Mucosa of stomach (tissue), 1 donor: Measurements from ENCODE around the gene GLI3.

ENCODE experiments used
- H3K27me3 ChIP-seq: one replicate; pipeline ENCODE4 v1.7.0; 2013; ENCODE audit warnings: mild to moderate bottlenecking, low read length; ENCODE audit not compliant: control insufficient read depth, insufficient read depth
- H3K36me3 ChIP-seq: one replicate; pipeline ENCODE4 v1.7.0; 2013; ENCODE audit warnings: low read length; ENCODE audit not compliant: control insufficient read depth, insufficient read depth
- H3K4me1 ChIP-seq: one replicate; pipeline ENCODE4 v1.7.0; 2013; ENCODE audit warnings: mild to moderate bottlenecking, low read length; ENCODE audit not compliant: control insufficient read depth, insufficient read depth
- H3K4me3 ChIP-seq: one replicate; pipeline ENCODE4 v1.7.0; 2013; ENCODE audit warnings: low read length
- H3K9ac ChIP-seq: one replicate; pipeline ENCODE4 v1.7.0; 2013; ENCODE audit warnings: mild to moderate bottlenecking, low read length, moderate library complexity
- H3K9me3 ChIP-seq: one replicate; pipeline ENCODE4 v1.7.0; 2013; ENCODE audit warnings: mild to moderate bottlenecking, low read length, moderate library complexity; ENCODE audit not compliant: control insufficient read depth
- donor health status: Pancreatic carcinoma.

The GLI3 gene

GRCh38 chr7:42091461-42092291 lies 145.3 kb downstream of the GLI3 start:
- Histone ChIP-seq H3K9me3 (no peaks in the 10 kb centered on the region), H3K9ac (no peak overlapping the region), H3K27me3 (peaks cover 11% of the 10 kb centered on the region), H3K4me1 (peaks cover 13% of the 10 kb centered on the region), H3K36me3 (no peaks in the 10 kb centered on the region), H3K4me3 (no peak overlapping the region)

- peaks cover 15% of the 10 kb centered on the region for H3K27me3 ChIP-seq
- no peak overlapping the region for H3K9ac ChIP-seq
- peaks cover 13% of the 10 kb centered on the region for H3K4me1 ChIP-seq
- no peaks in the 10 kb centered on the region for H3K36me3 ChIP-seq
- no peaks in the 10 kb centered on the region for H3K9me3 ChIP-seq
- no peak overlapping the region for H3K4me3 ChIP-seq
These were observed 146.2 kb downstream of the GLI3 start for GRCh38 chr7:42090806-42091205.

GRCh38 chr7:42090056-42090455 lies 147.0 kb downstream of the GLI3 start:
- Histone ChIP-seq H3K27me3 (peaks cover 15% of the 10 kb centered on the region), H3K9me3 (no peaks in the 10 kb centered on the region), H3K36me3 (no peaks in the 10 kb centered on the region), H3K4me1 (peaks cover 13% of the 10 kb centered on the region), H3K4me3 (no peak overlapping the region), H3K9ac (no peak overlapping the region)

GRCh38 chr7:42087616-42088015 lies 149.4 kb downstream of the GLI3 start:
- Histone ChIP-seq H3K36me3 (no peaks in the 10 kb centered on the region), H3K9ac (no peak overlapping the region), H3K4me1 (peaks cover 13% of the 10 kb centered on the region), H3K9me3 (no peaks in the 10 kb centered on the region), H3K4me3 (no peak overlapping the region), H3K27me3 (peaks cover 15% of the 10 kb centered on the region)

- H3K36me3 ChIP-seq = no peaks in the 10 kb centered on the region
- H3K9ac ChIP-seq = no peak overlapping the region
These were observed 151.5 kb downstream of the GLI3 start for GRCh38 chr7:42085531-42085930.

GRCh38 chr7:42084263-42084662 lies 152.7 kb downstream of the GLI3 start:
- no peaks in the 10 kb centered on the region for H3K9me3 ChIP-seq
- no peaks in the 10 kb centered on the region for H3K4me1 ChIP-seq
- H3K9ac ChIP-seq = no peak overlapping the region
- H3K36me3 ChIP-seq = no peaks in the 10 kb centered on the region
- no peak overlapping the region for H3K4me3 ChIP-seq
- peaks cover 10% of the 10 kb centered on the region for H3K27me3 ChIP-seq

More at GRCh38 chr7:42085531-42085930, 151.5 kb downstream of the GLI3 start:
- Histone ChIP-seq H3K4me1 (no peaks in the 10 kb centered on the region), H3K27me3 (peaks cover 10% of the 10 kb centered on the region), H3K4me3 (no peak overlapping the region), H3K9me3 (no peaks in the 10 kb centered on the region)

GRCh38 chr7:42083284-42083683 lies 153.7 kb downstream of the GLI3 start:
- Histone ChIP-seq H3K27me3 (peaks cover 10% of the 10 kb centered on the region), H3K9me3 (no peaks in the 10 kb centered on the region), H3K36me3 (no peaks in the 10 kb centered on the region), H3K4me1 (no peaks in the 10 kb centered on the region), H3K9ac (no peak overlapping the region), H3K4me3 (no peak overlapping the region)

GRCh38 chr7:42082144-42082543 lies 154.9 kb downstream of the GLI3 start:
- no peaks in the 10 kb centered on the region for H3K36me3 ChIP-seq
- H3K27me3 ChIP-seq = peaks cover 8% of the 10 kb centered on the region
- no peaks in the 10 kb centered on the region for H3K4me1 ChIP-seq
- H3K9ac ChIP-seq = no peak overlapping the region
- no peaks in the 10 kb centered on the region for H3K9me3 ChIP-seq
- no peak overlapping the region for H3K4me3 ChIP-seq

- Histone ChIP-seq H3K36me3 (no peaks in the 10 kb centered on the region), H3K4me1 (no peaks in the 10 kb centered on the region), H3K9me3 (no peaks in the 10 kb centered on the region), H3K27me3 (peaks cover 4% of the 10 kb centered on the region), H3K4me3 (no peak overlapping the region), H3K9ac (no peak overlapping the region)
These were observed 155.3 kb downstream of the GLI3 start for GRCh38 chr7:42081671-42082070.

- no peak overlapping the region for H3K9ac ChIP-seq
- H3K27me3 ChIP-seq = no peaks in the 10 kb centered on the region
- no peaks in the 10 kb centered on the region for H3K9me3 ChIP-seq
- H3K36me3 ChIP-seq = no peaks in the 10 kb centered on the region
- no peaks in the 10 kb centered on the region for H3K4me1 ChIP-seq
- H3K4me3 ChIP-seq = no peak overlapping the region
These were observed 156.0 kb downstream of the GLI3 start for GRCh38 chr7:42080841-42081586.

- H3K9ac ChIP-seq = no peak overlapping the region
- H3K4me3 ChIP-seq = no peak overlapping the region
- H3K36me3 ChIP-seq = no peaks in the 10 kb centered on the region
- no peaks in the 10 kb centered on the region for H3K9me3 ChIP-seq
- H3K4me1 ChIP-seq = no peaks in the 10 kb centered on the region
- no peaks in the 10 kb centered on the region for H3K27me3 ChIP-seq
These were observed 159.5 kb downstream of the GLI3 start for GRCh38 chr7:42077271-42078135.
